Activated T-helper 2 cell treated with anti-CD3 and anti-CD28 coated beads, Interferon-gamma antibody, Interleukin-2, Interleukin-4, amounts not matched to agents 10 μg/mL and 5 μg/mL and 100 μg/mL, durations not matched to agents 14 hours and 24 hours and 36 hours (primary cell): ENCODE measurements around the gene FRY. TPM values are rescaled to one million over a fixed set of nuclear protein-coding genes. Genes with fewer than 3 reads are reported as not detected.
"Not testable (repeated sequence)": the region's sequence is repeated elsewhere in the genome, so short reads cannot be mapped to it uniquely, and the experiment has no call there.

Experiments used
- DNase-seq: peaks from one replicate; pipeline ENCODE4 v3.0.0; 2021; ENCODE audit warnings: low spot score
- H3K27ac Mint-ChIP-seq: one replicate; pipeline ENCODE4 v1.8.0; 2021; ENCODE audit warnings: mixed read lengths
- H3K27me3 Mint-ChIP-seq: one replicate; pipeline ENCODE4 v1.8.0; 2021; ENCODE audit warnings: low read depth, mixed read lengths
- H3K36me3 Mint-ChIP-seq: one replicate; pipeline ENCODE4 v1.8.0; 2021; ENCODE audit warnings: low read depth, mixed read lengths
- H3K4me1 Mint-ChIP-seq: one replicate; pipeline ENCODE4 v1.8.0; 2021; ENCODE audit warnings: low read depth, mixed read lengths
- H3K4me3 Mint-ChIP-seq: one replicate; pipeline ENCODE4 v1.8.0; 2021; ENCODE audit warnings: low read depth, mild to moderate bottlenecking, moderate library complexity, mixed read lengths
- H3K9me3 Mint-ChIP-seq: one replicate; pipeline ENCODE4 v1.8.0; 2021; ENCODE audit warnings: mixed read lengths
- intact Hi-C: fragments of 100-400 bp; cut with micrococcal nuclease; formaldehyde crosslinking; loops from one replicate; pipeline ENCODE4 v1.15.1; 2023
- total RNA-seq: library from RNA; stranded (reverse); gene quantifications from 2 replicates; pipeline ENCODE4 v1.2.3, GENCODE V29; 2022

The FRY gene
- total RNA-seq, 1 donor from 2014 or later: 3.7 TPM

- H3K36me3 Mint-ChIP-seq: peaks cover 33% of the 10 kb centered on the region
- H3K4me3 Mint-ChIP-seq: peak overlapping the region; percentile 5
- peaks cover 64% of the 10 kb centered on the region for H3K4me1 Mint-ChIP-seq
- H3K27ac Mint-ChIP-seq: peak overlapping the region; percentile 67
- no peaks in the 10 kb centered on the region for H3K27me3 Mint-ChIP-seq
- DNase-seq: no peak
- intact Hi-C loops: loop anchor here (2.0 kb wide), 1 partner anchor 15 kb away; the partner anchor contains the start of gene FRY
- H3K9me3 Mint-ChIP-seq: peaks cover 7% of the 10 kb centered on the region
Observed at GRCh38 chr13:32045982-32046785, 14.6 kb downstream of the FRY start.

- peaks cover 7% of the 10 kb centered on the region for H3K9me3 Mint-ChIP-seq
- H3K4me1 Mint-ChIP-seq: peaks cover 56% of the 10 kb centered on the region
- peaks cover 33% of the 10 kb centered on the region for H3K36me3 Mint-ChIP-seq
- no peaks in the 10 kb centered on the region for H3K27me3 Mint-ChIP-seq
- no peak overlapping the region for H3K4me3 Mint-ChIP-seq
- intact Hi-C loops: loop anchor here (2.0 kb wide), 1 partner anchor 16 kb away; the partner anchor contains the start of gene FRY
- no peak overlapping the region for H3K27ac Mint-ChIP-seq
- DNase-seq: no peak
Observed at GRCh38 chr13:32047088-32047487, 15.5 kb downstream of the FRY start.

GRCh38 chr13:32047793-32048192 is 16.2 kb downstream of the FRY start:
- Mint-ChIP-seq H3K36me3 (peaks cover 31% of the 10 kb centered on the region), H3K9me3 (peaks cover 5% of the 10 kb centered on the region), H3K27ac (peak overlapping the region; percentile 4), H3K4me3 (no peak overlapping the region), H3K27me3 (no peaks in the 10 kb centered on the region), H3K4me1 (peaks cover 50% of the 10 kb centered on the region)
- DNase-seq: no peak
- intact Hi-C loops: loop anchor here (2.0 kb wide), 1 partner anchor 17 kb away; the partner anchor contains the start of gene FRY

- H3K27me3 Mint-ChIP-seq: no peaks in the 10 kb centered on the region
- peaks cover 44% of the 10 kb centered on the region for H3K4me1 Mint-ChIP-seq
- intact Hi-C loops: no loop called here
- DNase-seq: no peak
- no peak overlapping the region for H3K4me3 Mint-ChIP-seq
- no peak overlapping the region for H3K27ac Mint-ChIP-seq
- H3K36me3 Mint-ChIP-seq: peaks cover 28% of the 10 kb centered on the region
- peaks cover 3% of the 10 kb centered on the region for H3K9me3 Mint-ChIP-seq
Observed at GRCh38 chr13:32048816-32049215, 17.2 kb downstream of the FRY start.

- no peak overlapping the region for H3K27ac Mint-ChIP-seq
- no peak for DNase-seq
- H3K4me3 Mint-ChIP-seq: no peak overlapping the region
- no peaks in the 10 kb centered on the region for H3K9me3 Mint-ChIP-seq
- peaks cover 29% of the 10 kb centered on the region for H3K4me1 Mint-ChIP-seq
- peaks cover 12% of the 10 kb centered on the region for H3K36me3 Mint-ChIP-seq
- intact Hi-C loops: no loop called here
- no peaks in the 10 kb centered on the region for H3K27me3 Mint-ChIP-seq
Observed at GRCh38 chr13:32051156-32051555, 19.6 kb downstream of the FRY start.

GRCh38 chr13:32056316-32056715 is 24.7 kb downstream of the FRY start:
- Mint-ChIP-seq H3K36me3 (no peaks in the 10 kb centered on the region), H3K4me1 (peaks cover 9% of the 10 kb centered on the region), H3K4me3 (no peak overlapping the region), H3K27ac (no peak overlapping the region), H3K9me3 (no peaks in the 10 kb centered on the region), H3K27me3 (peaks cover 2% of the 10 kb centered on the region)
- no peak for DNase-seq
- intact Hi-C loops: no loop called here

- H3K27me3 Mint-ChIP-seq, H3K27ac Mint-ChIP-seq, H3K4me1 Mint-ChIP-seq, DNase-seq, H3K36me3 Mint-ChIP-seq, intact Hi-C loops, H3K4me3 Mint-ChIP-seq, H3K9me3 Mint-ChIP-seq: not testable (repeated sequence)
Observed at GRCh38 chr13:32057325-32057724, 25.8 kb downstream of the FRY start.

GRCh38 chr13:32059511-32059984 is 28.0 kb downstream of the FRY start:
- intact Hi-C loops: no loop called here
- Mint-ChIP-seq H3K9me3 (no peaks in the 10 kb centered on the region), H3K27ac (no peak overlapping the region), H3K4me1 (peaks cover 5% of the 10 kb centered on the region), H3K27me3 (peaks cover 2% of the 10 kb centered on the region), H3K4me3 (no peak overlapping the region), H3K36me3 (no peaks in the 10 kb centered on the region)
- DNase-seq: no peak

GRCh38 chr13:32060401-32060878 is 28.9 kb downstream of the FRY start:
- H3K4me3 Mint-ChIP-seq: no peak overlapping the region
- DNase-seq: no peak
- H3K9me3 Mint-ChIP-seq: no peaks in the 10 kb centered on the region
- H3K4me1 Mint-ChIP-seq: peaks cover 5% of the 10 kb centered on the region
- H3K27me3 Mint-ChIP-seq: peaks cover 2% of the 10 kb centered on the region
- H3K36me3 Mint-ChIP-seq: no peaks in the 10 kb centered on the region
- no peak overlapping the region for H3K27ac Mint-ChIP-seq
- intact Hi-C loops: no loop called here

GRCh38 chr13:32063619-32064233 is 32.2 kb downstream of the FRY start:
- H3K36me3 Mint-ChIP-seq: no peaks in the 10 kb centered on the region
- no peak overlapping the region for H3K4me3 Mint-ChIP-seq
- DNase-seq: no peak
- H3K4me1 Mint-ChIP-seq: peaks cover 5% of the 10 kb centered on the region
- H3K27ac Mint-ChIP-seq: no peak overlapping the region
- H3K27me3 Mint-ChIP-seq: peaks cover 2% of the 10 kb centered on the region
- H3K9me3 Mint-ChIP-seq: no peaks in the 10 kb centered on the region
- intact Hi-C loops: no loop called here

- DNase-seq: no peak
- no peaks in the 10 kb centered on the region for H3K4me1 Mint-ChIP-seq
Observed at GRCh38 chr13:32067149-32067961, 35.8 kb downstream of the FRY start.

GRCh38 chr13:32068255-32068654 is 36.7 kb downstream of the FRY start:
- DNase-seq: no peak
- Mint-ChIP-seq H3K27me3 (no peaks in the 10 kb centered on the region), H3K4me1 (no peaks in the 10 kb centered on the region), H3K27ac (no peak overlapping the region), H3K9me3 (peaks cover 8% of the 10 kb centered on the region), H3K36me3 (peaks cover 9% of the 10 kb centered on the region), H3K4me3 (no peak overlapping the region)
- intact Hi-C loops: no loop called here

More at GRCh38 chr13:32067149-32067961, 35.8 kb downstream of the FRY start:
- Mint-ChIP-seq H3K27me3 (no peaks in the 10 kb centered on the region), H3K4me3 (no peak overlapping the region), H3K9me3 (peaks cover 8% of the 10 kb centered on the region), H3K36me3 (peaks cover 9% of the 10 kb centered on the region), H3K27ac (no peak overlapping the region)
- intact Hi-C loops: no loop called here
